ENCODE measurements around the gene MOB2.

Gene MOB2

DNA sequence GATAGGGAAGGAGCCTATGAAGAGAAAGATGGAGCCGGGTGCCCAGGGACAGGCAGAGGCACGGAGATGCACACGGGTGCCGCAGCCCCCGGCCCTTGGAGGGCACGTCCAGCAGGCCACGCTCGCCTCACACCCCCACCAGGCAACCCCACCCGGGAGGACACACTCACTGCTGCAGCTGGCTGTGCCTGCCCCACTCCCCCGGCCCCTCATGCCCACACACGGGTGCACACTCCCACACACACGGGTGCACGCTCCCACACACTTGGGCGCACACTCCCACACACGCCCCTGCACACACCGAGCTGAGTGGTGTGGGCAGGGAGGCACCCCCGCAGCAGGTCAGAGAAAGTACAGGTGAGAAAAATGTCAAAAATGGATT, 1.1 kb downstream of the MOB2 start:
- DNase-seq (ENCODE audit: low read depth in 2 of 2), result no peak

DNA sequence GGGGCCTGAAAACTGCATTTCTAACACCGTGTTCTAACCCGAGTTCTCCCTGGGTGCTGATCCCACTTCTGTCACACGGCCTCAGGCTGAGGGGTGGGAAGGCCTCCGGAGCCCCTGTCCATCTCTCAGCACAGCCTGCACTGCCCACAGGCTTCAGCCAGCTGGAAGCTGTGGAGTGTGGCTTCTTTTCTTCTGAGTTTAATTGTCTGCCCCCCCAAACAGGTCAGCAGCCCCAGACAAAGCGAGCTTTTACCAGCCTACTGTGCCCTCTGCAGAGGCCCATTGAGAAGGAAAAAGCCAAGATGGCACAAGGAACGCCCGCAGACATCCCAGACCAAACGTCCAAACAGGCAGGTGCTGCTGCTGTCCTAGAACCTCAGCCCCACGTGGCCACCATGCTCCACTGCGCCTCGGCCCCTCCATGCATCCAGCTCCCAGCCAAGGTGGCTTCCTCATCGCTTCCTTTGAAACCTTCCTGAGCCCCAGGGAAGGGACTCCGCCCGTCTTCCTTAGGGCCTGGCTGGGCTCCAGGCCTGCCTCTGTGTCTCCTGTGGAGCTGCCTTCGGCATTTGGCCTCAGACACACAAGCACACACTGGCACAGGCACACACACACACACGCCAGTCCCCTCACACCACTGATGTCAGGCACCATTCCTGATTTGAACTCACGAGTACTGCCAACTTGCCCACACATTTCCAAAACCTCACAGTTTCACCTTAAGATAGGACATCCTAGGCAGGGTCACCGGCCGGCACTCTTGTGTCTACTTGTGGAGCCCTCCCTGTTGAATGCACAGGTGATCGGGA, 1.7 kb downstream of the MOB2 start:
- DNase-seq (ENCODE audit: low read depth in 2 of 2), result no peak

DNA sequence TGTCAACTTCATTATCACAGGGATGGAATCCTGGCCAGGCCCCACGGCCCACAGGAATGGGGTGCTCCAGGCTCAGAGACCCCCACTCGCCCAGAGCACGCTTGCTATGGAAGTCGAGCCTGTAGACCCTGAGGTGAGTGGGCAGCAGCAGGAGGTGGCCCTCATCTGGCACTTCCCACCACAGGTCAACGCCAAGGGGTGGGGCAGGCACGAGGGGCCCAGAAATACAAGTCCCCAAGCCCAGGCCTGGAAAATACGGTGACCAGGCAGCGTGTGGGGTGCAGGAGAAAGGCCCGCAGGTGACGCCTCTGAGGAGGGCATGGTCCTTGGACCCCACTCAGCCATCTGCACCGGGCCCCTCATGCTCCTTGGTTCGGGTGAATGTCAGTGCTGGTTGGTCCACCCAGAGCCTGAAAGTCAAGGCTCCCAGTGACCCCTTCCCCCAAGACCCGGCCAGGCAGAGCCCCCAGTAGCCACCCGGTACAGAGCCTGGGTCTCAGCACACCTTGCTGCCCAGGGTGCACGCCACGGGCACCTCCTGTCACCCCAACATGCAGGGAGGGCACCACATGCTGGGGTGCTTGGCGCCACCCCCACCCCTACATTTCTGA, 2.4 kb downstream of the MOB2 start:
- DNase-seq (ENCODE audit: low read depth in 2 of 2), result no peak

DNA sequence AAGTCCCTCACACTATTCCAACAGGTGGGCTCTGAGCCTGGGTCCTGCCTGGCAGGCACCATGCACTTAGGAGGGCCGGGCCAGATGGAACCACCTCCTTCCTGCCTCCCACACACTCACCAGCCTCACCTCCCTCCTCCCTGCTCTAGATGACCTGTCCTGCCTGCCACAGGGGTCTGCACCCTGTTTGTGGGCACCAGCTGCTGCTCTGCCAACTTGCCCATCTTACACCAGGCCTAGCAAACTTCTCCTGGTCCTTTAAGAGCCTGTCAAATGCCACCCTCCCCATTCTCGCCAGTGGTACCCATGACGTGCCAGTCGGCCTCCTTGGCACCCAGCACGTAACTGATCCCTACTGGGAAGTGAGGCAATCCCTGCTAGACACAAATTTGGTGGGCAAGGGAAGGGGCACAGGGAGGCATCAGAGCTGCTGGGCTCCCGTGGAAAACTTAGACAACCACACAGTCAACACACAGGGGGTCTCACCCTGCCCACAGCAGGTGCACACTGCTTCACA, 3.1 kb downstream of the MOB2 start:
- no peak for DNase-seq (ENCODE audit: low read depth in 2 of 2)

DNA sequence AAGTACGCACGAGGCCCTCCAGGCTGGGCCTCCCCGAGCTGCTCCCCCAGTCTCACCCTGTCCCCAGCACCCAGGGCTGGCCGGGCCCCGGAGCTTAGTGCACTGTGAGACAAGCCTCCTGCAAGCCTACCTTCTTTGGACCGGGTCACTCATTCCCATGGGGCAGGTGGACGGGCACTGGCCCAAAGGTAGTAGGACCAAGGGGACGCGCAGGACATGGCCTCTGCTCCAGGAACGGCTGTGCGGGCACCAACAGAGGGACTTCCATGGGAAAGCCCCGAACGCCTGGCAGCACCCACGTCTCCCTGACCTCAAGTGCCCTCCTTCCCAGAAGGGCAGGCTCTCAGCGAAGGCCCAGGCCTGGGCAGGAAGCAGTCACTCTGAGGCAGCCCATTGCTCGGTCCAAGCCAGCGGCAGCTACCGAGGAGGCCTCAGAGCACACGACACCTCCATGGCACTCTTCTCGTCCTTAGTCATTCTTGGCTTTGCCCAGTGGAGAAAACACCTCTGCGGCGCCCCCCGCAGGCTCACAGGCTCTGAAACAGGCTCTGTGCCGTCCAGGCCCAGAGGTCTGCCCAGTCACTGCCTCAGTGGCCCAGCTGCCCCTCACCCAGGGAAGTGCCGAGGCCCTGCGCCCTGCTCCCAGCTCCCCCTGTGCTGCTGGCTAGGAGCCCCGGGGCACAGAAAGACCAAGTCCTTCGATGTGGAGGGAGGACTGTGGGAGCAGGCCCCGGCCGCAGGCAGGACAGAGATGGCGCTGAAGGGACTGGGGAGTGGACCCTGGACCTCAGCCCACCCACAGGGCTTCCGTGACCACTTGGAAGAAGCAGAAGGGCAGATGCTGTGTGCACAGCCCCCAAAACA, 3.8 kb downstream of the MOB2 start:
- DNase-seq (ENCODE audit: low read depth in 2 of 2), result no peak

DNA sequence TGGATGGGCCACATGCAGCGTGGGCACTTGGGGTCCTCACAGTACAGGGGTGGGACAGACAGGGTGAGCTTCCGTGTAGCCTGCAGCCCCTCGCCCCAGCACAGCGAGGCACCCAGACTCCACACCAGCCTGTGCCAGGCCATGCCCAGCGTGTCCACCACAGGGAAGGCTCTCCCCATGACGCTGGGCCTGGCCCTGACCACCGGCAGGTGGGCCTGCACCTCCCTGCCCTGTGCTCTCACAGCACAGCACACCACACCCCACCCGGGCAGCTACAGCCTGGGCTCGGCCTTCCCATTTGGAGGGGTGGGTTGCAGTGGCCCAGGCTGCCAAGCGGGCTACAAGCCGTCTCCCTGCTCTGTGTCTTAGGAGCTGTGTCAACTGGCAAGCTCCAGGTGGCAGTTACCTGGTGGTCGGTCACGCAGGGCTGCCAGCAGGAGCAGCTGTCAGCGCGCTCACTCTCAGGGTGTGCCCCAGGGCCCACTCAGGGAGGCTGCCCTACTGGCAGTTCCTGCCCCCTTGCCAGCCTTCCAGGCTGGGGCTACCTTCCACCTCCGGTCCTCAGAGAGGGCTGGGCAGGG, 4.6 kb downstream of the MOB2 start:
- DNase-seq (ENCODE audit: low read depth in 2 of 2), result no peak

DNA sequence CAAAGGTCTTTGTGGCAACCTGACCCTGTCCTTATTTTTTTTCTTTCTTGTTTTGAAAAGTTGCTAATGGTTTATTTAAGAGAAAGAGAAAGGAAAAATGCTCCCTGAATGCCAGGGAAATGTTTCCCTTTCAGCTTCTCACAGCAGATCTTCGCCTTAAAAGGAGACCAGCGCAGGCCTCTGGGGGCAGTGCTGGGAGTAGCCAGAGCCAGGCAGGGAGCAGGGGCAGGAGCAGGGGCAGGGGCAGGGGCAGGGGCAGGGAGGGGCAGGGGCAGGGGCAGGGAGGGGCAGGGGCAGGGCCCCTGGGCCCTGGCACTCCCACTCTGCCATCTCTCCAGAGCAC, 5.1 kb downstream of the MOB2 start:
- no peak for DNase-seq (ENCODE audit: low read depth in 2 of 2)

DNA sequence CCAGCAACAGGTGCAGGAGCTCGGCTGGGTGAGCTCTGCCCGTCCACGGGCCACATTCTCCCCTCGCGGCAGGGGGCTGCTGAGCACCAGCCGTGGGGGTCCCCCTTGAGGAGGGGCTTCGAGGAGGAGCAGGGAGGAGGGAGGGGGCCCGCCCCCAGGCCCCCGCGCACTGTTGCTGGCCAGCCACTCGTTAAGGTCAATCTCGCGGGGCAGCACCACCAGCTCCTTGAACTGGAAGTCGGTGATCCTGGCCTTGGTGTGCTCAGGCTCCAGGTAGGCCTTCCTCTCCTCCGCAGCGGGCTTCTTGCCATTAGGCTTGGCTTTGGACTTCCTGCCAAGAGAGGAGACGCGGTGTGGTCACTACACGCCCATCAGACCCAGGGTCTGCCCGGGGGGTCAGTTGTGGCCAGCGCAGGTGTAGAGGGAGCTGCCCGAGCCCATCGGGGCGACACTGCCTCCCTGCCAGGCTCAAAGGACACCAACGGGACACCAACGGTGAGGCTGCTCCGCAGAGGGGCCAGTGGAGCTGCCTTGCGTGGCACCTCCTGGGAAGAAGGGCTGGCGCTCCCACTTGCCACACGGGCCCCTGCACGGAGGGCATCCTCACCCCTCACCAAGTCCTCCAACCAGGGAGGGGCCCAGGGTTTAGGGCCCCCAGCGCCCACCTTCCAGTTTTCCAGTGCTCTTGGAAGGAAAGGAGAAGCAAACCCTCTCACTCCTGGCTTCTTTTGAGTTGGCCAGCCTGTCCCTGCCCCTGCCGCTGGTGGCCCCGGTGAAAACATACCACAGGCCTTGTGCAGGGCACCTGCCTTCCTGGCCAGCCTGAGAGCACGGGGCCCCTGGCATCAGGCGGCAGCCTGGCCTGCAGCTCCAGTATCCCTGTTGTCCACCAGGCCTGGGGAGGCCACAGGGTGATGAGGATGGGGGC, 5.8 kb downstream of the MOB2 start:
- DNase-seq (ENCODE audit: low read depth in 2 of 2), result no peak

DNA sequence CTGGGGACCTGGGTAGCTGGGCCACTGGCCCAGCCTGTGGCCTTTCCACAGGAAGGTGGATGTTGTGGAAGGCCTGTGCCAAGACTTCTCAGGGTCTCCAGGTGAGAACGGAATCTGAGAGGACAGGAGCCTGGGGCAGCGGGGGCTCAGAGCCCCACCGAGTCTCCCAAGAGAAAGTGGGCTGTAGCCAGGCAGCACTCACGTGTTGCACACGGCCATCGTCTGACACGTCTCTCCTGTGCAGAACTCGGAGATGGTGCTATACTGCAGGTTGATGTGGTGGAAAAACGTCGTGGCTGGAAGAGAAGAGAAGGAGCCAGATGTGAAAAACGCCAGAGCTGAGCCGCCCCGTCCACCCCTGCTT, 6.4 kb downstream of the MOB2 start:
- no peak for DNase-seq (ENCODE audit: low read depth in 2 of 2)

DNA sequence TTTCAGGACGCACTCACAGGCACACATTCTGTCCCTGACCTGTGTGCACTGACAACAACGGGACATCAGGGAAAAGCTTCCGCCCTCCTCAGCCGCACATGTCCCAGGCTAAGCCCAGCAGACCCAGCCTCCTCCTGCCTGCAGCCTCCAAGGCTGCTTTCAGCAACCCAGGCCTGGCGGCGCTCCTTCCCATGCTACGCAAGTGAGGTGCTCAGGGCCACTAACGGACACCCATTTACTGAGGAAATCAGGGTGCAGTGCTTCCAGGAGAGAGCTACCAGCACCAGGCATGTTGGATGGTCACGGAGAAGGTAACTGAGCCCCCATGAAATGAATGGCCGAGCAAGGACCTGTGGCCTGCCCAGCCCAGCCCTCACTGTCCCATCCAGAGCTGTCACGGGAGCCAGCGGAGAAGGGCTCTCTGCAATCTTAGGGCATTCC, 6.9 kb downstream of the MOB2 start:
- no peak for DNase-seq (ENCODE audit: low read depth in 2 of 2)

DNA sequence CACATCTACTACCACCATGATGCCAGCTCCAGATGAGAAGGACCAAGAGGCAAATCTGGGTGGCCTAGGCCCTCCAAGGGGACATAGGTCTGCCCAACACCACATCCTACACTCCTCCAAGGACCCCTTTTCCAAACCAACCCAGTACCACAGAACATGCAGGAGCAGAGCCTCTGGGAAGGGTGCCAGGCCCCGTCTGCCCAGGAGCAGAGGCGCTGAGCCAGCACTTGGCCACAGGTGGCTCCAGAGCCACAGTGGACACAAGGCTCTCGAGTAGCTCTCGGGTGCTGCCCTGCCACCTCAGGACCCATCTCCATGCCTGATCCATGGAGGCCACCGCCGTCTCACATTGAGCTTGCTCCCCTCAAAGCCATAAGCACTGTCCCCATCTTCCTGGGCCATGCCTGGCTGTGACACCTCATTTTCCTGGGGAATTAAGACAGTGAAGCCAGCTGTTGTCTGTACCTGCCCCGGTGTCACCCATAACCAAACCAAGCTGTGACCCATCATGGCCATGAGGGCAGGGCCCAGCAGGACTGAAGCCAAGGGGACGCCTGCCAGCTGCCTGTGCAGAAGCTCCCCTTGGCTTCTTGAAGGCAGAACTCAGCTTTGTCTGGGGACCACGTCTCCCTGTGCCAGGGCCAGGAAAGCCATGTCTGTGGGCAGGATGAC, 7.4 kb downstream of the MOB2 start:
- DNase-seq (ENCODE audit: low read depth in 2 of 2), result no peak

DNA sequence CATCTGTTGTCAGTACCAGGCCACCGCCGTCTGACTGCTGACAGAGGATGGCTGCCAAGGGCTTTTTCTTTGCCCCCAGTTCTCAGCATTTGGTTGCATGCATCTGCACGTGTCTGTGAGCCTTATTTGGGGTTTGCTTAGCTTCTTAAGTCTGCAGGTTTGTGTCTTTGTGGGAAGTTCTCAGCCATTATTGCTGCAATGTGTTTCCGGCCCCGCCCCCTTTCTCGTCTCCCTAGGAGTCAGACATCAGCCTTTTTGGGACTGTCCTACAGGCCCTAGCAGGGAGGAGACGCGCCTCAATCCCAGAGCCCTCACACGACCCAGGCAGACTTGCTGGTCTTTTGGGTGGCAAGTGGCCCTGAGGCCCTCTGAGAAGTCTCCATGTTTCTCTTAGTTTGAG, 8.0 kb downstream of the MOB2 start:
- DNase-seq (ENCODE audit: low read depth in 2 of 2), result no peak

DNA sequence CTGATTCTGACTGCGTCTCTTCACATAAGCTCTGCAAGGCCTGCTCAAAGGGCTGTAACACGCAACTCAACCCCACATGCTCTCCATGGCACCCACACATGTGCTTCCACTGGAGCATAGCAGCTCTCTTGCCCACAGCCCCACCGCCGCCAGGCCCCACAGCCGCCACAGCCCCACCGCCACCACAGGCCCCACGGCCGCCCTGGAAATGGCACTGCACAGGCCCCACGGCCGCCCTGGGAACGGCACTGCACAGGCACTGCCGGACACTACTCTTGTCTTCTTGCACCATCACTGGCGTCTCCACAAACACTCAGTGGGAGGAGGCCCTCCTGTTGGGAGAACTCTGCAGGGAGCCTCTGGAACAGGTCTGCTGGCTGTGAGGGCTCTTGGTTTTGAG, 8.6 kb downstream of the MOB2 start:
- no peak for DNase-seq (ENCODE audit: low read depth in 2 of 2)

DNA sequence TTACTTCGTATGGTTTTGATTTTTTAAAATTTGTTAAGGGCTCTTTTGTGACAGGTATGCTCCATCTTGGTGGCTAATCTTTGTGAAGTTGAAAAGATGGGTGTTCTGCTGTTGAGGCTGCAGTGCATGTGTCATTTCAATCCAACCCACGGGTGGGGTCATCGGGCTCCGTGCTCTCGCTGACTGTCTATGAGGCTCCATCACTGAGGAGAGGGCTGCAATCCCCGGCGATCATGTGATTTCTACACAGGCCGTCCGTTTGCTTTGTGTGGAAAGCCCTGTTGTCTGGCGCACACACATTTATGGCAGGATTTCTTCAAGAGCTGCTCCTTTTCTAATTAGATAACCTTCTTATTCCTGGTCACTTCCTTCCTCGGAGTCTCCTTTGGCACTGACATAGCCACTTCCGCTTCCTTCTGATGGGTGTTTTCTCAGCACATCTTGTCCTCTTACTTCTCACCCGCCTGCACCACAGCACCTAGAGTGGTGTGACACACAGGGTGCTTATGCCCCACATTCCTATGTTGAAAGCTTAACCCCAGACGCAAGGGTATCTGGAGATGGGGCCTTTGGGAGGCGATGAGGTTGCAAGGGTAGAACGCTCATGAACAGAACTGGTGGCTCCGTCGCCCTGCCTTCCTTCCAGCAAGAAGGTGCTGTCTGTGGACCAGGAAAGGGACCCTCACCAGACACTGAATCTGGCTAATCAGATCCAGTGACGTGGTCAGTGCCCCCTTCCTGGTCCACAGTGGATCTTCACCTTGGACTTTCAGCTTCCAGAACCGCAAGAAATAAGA, 9.4 kb downstream of the MOB2 start:
- DNase-seq (ENCODE audit: low read depth in 2 of 2), result no peak

DNA sequence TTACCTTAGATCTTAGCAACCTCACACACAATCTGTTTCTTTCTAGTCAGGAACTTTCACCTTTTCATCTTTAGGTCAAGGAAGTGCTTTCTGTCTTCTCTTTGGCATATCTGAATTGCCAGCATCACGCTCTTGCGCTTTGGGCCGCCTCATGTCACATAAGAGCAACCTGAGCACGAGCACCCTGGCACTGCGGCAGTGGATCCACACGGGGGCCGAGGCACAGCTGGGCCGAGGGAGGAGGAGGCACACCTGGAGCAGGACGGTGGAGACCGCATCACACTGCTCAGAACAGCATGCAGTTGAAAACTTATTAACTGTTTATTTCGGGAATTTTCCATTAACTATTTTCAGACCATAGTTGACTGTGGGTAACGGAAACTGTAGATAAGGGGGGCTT, 10.7 kb downstream of the MOB2 start:
- no peak for DNase-seq (ENCODE audit: low read depth in 2 of 2)

DNA sequence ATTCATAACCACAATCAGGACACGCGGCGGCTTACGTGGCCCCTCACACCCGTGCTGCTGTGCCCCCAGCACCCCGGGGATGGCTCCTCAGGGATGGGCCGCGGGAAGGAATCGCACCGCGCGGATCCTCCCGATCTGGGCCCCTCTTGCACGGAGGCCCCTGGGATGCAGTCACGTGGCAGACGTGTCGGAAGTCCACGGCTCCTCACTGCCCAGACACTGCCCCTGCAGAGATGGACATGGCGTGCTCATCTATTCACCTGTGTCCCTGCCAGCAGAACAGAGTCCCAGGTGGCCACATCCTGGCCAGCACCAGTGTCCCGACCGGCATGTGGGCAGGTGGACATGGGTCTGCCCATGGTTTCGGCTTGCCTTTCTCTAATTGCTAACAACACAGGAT, 12.8 kb downstream of the MOB2 start:
- no peak for DNase-seq (ENCODE audit: low read depth in 2 of 2)

DNA sequence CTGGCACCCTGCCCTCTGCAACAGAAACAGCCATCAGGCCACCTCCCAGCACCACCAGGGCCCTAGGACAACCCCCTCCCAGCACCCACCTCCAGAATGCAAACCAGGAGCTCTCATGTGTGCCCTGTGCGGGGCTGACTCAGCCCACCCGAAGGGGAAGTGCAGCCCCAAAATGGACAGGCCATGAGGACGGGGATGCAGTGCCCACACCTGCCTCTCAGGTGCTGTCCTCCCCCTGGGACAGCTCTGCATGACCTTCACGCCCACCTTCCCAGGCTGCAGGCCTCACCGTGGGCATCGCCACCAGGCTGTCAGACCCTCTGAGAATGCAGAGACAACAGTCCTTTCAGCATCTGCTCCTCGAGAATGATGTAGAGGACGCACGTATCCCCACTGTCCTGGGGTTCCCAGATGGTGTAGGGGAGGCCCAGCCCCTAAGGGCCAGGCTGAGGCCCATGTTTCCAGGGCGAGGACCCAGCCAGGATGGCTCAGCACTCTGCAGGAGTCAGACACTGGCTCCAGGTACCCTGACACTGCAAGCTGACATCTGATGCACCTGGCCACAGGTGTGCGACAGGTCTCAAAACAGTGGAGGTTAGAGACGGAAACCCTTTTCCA, 13.5 kb downstream of the MOB2 start:
- no peak for DNase-seq (ENCODE audit: low read depth in 2 of 2)

DNA sequence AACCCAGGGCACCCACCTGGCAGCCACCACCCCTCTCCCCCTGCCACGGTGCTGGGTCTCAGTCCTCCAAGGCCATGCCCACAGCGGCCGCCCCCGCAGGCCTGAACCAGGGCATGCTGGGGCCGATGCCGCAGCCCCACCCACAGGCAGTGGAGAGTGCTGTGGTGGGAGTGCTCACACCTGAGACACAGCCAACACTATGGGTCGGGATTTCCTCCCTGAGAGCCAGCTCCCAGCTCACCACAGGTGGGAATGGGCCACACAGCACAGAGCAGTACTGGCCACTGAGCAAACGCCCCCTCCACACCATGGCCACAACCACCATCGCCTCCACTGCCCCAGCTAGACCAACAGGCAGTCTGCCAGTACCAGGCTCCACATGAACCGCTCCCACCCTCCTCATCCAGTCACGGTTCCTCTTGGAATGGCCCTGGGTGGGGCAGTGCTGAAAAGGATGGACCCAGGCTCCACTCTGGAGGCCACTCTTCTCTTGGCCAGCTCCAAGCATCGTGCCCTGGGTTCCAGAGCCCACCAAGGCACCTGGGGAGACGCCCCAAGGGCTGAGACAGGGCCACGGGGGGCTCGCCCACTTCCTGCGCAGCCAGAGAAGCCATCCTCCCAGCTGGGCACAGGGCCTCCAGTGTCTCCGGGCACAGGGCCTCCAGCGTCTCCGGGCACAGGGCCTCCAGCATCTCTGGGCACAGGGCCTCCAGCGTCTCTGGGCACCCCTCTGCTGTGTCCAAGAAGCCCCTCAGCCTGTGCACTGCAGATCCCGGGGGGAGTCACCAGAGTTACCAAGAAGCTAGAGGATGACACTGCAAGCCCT, 14.2 kb downstream of the MOB2 start:
- no peak for DNase-seq (ENCODE audit: low read depth in 2 of 2)

DNA sequence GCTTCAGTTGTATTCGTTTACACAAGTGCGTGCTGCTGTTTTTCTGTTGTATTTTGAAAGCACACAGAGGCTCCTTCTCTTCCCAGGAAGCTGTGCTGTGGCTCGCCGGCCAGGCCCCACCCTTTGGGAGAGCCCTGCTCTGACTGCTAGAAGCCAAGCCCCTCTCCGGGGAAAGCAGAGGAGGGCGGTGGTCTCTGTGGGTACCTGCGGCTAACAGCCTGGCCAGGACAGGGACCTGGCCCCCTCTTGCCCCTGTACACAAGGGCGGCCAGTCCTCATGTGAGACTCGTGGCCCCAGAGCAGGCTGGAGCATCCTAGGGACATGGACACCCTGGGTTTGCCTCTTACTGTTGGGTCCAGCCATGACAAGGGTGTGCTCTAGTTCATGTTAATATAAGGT, 14.8 kb downstream of the MOB2 start:
- DNase-seq (ENCODE audit: low read depth in 2 of 2), result no peak

Measured in stimulated activated CD8-positive, alpha-beta memory T cell treated with anti-CD3 and anti-CD28 coated beads, Interleukin-15, amount 100 ng/mL, for 4 hours (primary cell).